NCI-H2107 treated with DMSO at 0.1 percent for 48 hours (cell line): ENCODE results near the gene JSRP1.

ENCODE experiments used
- DNase-seq: peaks from one replicate; lab custom pipeline; 2025; ENCODE audit not compliant: unreplicated experiment; lab: John Stamatoyannopoulos, UW

Gene JSRP1

DNA sequence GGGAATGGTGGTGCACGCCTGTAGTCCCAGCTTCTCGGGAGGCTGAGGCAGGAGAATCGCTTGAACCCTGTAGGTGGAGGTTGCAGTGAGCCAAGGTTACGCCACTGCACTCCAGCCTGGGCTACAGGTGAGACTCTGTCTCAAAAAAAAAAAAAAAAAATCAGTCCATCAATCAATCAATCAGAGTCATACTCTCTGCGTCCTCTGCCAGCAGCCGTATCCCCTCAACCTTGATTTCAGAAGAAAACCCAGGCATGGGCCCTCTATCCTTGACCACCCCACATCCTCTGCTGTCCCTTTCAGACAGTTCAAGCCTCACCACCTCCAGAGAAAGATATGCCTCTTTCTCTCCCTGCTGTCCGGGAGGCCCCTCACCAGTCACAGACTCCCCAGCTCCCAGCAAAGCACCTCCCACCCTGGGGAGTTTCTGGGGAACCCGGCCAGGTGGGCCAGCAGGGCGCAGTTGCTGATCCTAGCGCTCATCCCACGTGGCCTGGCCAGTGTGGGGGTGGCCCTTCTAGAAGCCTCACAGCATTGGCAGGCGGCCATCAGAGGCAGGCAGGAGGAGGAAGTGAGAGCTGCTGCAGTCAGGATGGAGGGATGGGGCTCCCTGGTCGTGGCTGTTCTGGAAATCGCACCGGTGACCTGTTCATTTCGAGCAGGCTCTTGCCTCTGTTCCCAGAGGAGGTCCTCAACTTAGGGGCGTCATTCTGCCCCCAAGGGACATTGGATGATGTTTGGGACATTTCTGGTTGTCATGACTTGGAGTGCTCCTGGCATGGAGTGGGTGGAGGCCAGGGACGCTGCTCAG is 10.2 kb upstream of the JSRP1 start:
- peak; percentile 46 for DNase-seq

DNA sequence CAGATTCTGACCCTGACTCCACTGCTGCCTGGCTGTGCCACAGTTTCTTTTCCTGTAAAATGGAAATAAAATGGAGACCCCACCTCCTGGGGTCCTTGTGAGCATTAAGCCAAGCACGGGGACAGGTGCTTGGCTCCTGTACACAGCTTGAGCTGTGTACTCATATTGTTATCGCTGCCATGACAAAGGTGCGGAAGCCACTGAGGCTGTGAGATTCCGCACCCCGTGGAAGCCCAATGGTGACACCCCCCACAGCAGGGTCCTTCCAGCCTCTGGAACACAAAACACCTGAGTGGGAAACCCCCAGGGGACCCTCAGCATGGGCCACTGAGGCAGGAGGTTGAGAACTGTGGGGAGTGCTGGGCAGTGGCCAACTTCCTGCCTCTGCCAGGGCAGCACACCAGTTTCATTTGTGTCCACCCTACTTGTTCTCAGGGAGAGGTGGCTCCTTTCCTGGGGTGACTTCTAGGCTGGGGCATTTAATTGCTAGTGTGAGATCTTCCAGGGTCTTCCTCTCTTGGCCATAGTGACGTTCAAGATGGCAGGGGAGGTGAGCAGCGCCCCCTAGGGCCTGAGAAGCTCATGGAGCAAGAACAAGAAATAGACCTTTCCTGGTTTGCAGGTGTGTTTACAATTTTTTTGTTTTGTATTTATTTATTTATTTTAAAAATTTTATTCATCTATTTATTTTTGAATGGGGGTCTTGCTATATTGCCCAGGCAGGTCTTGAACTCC is 5.4 kb upstream of the JSRP1 start:
- DNase-seq, result no peak

GRCh38 chr19:2260341-2260805 is 4.2 kb upstream of the JSRP1 start:
- DNase-seq, result peak; percentile 75

- DNase-seq, result no peak
Measured at GRCh38 chr19:2259336-2259735, 3.1 kb upstream of the JSRP1 start.

GRCh38 chr19:2255112-2255845 is 938 bp downstream of the JSRP1 start:
- no peak for DNase-seq

GRCh38 chr19:2254064-2254872 is 1.9 kb downstream of the JSRP1 start:
- DNase-seq, result no peak

DNA sequence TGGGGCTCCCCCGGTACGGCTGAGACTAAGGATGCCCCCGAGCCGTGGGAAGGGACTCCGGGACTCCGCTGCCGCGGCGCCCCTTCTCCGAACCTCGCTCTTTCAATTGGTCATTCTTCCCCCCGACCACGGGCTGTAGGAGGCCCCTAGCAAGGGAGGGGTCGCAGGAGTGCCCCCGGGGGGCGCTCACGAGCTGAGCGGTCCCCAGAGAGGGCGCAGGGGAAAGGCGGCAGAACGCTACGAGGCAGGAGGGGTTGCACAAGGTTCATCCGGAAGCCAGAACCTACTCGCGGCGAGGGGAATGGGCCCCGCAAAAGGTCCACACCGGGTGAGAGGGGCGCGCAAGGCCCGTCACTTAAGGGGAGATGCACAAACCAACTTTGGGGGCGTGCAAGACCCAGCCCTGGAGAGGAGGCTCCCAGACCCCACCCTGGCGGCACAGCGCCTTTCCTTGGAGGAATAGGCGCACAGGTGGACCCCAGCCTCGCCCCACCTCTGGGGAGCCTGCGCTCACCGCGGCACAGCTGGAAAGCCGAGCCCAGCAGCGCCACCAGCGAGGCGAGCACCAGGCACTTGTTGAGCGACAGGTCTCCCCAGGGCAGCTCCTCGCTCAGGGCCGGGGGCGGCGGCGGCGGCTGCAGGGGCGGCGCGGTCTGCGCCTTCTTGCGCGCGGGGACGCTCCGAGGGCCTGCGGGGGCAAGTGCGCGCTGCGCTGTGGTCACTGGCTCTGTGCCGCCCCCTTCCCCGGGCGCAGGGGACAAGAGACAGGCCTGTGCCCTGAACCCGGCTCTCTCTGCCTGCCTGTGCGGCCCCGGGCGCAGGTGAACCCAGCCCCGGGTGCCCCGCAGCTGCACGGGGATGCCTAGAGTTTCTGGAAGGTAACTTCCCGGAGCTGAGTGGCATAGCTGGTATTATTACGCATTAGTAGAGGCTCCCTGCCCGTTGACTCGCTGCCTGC is 2.8 kb downstream of the JSRP1 start:
- no peak for DNase-seq

DNA sequence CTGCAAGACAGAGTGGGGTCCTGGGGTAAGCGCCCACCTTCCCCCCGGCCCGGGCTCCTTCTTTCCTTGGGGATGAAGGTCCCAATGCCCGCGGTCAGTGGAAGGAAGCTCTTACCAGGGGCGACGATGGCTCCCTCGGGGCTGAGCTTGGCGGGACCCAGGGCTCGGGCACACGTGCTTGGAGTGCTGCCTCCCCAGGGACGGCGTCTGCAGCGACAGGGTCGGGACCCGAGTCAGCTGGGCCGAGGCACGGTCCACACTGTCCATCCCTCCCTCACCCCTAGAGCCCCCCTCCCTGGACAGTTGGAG is 3.5 kb downstream of the JSRP1 start:
- no peak for DNase-seq

GRCh38 chr19:2252055-2252796 is 4.0 kb downstream of the JSRP1 start:
- no peak for DNase-seq

- no peak for DNase-seq
Measured at GRCh38 chr19:2251106-2252054, 4.8 kb downstream of the JSRP1 start.

DNA sequence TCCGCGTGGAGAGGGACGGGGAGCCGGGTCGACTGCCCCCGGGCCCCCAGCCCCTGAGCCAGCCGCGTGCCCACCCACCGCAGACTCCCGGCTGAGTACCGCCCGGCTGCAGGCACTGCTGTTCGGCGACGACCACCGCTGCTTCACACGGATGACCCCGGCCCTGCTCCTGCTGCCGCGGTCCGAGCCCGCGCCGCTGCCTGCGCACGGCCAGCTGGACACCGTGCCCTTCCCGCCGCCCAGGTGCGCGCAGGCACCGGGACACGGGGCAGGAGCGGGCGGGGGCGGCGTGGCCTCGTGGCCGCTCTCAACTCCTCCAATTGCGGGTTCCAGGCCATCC is 5.5 kb downstream of the JSRP1 start:
- DNase-seq, result no peak

DNA sequence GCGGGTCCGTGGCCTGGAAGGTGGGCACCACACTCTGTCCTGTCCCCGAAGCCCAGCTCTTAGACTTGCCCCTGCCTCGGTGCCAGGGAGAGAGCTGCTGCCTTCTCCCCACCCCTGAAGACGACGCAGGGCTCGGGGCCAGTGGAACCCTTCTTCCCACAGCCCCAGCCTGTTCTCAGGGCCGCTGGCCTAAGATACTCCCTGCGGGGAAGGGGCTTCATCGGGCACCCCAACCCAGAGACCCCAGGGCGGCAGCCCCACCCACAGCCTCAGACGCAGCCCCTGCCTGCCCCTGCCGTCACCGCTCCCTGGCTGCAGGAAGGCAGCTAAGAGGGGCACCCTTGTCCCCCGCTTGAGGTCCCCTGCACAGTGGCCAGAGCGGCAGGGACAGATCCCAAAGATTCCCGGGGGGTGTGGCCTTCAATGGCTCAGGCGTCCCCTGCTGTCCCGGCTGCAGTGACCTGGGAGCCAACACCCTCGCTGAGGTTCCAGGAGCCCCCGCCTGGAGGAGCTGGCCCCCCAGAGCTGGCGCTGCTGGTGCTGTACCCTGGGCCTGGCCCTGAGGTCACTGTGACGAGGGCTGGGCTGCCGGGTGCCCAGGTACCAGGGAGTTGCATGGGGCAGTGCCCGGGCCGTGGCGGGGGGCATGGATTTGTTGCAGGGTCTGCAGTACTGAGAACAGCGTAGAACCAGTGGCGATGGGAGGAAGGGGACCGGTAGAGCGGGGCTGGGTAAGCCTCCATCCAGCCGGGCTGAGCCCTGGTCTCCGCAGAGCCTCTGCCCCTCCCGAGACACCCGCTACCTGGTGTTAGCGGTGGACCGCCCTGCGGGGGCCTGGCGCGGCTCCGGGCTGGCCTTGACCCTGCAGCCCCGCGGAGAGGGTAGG is 6.1 kb downstream of the JSRP1 start:
- DNase-seq, result no peak

DNA sequence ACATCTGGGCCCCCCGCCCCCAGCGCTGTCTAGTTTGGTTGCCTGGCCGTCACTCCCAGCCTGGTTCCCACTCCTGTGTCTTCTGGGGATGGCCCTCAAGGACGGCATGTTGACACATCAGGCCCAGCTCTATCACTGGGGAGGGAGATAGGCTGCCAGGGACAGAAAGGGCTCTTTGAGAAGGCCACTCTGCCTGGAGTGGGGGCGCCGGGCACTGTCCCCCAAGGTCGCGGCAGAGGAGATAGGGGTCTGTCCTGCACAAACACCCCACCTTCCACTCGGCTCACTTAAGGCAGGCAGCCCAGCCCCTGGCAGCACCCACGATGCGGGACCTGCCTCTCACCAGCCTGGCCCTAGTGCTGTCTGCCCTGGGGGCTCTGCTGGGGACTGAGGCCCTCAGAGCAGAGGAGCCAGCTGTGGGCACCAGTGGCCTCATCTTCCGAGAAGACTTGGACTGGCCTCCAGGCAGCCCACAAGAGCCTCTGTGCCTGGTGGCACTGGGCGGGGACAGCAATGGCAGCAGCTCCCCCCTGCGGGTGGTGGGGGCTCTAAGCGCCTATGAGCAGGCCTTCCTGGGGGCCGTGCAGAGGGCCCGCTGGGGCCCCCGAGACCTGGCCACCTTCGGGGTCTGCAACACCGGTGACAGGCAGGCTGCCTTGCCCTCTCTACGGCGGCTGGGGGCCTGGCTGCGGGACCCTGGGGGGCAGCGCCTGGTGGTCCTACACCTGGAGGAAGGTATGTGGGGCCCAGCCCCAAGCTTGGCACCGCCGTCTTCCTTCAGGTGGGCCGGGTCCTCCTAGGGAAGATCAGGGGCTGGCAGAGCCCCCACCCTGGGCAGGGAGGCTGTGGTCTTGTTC is 7.0 kb downstream of the JSRP1 start, which contains the start of gene AMH:
AMH (plus strand) TSS at position 314 of the 857 bp plus-strand sequence; CDS start at position 324, 10 bp downstream.
- no peak for DNase-seq

GRCh38 chr19:2248136-2249009 is 7.8 kb downstream of the JSRP1 start:
- DNase-seq, result no peak

DNA sequence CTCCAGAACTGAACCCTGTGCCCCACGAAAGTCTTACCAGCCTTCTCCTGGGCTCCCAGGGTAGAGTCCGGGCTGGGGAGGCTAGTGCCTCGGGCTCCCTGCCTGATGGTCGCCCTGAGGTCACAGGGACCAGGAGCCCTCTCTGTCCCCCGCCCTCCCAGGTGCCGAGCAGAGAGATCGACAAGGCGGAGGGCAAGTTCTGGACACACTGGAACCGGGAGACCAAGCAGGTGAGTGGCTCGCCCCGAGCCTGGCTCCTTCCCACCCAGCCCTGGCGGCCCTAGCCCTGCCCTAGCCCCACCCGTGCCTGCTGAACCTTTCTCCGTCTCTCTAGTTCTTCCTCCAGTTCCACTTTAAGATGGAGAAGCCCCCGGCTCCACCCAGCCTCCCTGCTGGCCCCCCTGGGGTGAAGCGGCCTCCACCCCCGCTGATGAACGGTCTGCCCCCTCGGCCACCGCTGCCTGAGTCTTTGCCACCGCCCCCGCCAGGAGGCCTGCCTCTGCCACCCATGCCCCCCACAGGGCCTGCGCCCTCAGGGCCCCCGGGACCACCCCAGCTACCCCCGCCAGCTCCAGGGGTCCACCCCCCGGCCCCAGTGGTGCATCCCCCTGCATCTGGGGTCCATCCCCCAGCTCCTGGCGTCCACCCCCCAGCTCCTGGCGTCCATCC is 8.7 kb downstream of the JSRP1 start:
- no peak for DNase-seq
